ENCODE data around the gene FADS2.

DNA sequence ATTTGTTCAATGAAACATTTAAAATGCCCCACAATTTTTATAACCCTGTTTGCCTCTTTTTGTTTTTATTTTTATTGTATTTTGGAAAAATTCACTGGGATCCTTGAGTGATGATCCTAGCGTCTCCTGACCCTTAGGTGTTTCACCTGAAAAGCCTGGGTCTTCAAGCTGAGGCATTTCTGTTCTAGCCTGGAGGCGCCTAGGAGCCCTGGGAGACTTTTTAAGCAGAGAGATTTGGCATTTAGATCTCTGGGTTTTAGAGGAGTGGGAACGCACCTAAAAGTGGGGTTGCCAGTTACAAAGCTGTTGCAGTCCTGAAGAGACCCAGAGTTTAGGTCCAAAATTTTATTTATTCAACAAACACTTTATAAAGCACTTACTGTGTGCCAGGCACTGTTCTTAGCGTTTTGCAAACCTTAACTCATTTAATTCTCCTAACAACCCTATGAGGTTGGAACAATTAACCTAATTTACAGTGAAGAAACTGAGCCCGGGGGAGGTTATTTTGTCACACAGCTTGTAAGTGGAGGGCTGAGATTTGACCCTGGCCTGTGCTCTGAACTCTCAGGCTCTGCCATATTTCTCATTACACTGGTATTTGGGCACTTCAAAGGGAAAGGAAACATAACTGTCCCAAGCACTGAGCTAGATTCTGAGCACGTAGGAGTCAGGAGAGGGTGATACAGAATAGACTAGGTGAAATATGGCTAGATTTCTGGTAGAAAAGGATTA is 10.5 kb upstream of the FADS2 start:
- TF ChIP-seq, protein P1, sequence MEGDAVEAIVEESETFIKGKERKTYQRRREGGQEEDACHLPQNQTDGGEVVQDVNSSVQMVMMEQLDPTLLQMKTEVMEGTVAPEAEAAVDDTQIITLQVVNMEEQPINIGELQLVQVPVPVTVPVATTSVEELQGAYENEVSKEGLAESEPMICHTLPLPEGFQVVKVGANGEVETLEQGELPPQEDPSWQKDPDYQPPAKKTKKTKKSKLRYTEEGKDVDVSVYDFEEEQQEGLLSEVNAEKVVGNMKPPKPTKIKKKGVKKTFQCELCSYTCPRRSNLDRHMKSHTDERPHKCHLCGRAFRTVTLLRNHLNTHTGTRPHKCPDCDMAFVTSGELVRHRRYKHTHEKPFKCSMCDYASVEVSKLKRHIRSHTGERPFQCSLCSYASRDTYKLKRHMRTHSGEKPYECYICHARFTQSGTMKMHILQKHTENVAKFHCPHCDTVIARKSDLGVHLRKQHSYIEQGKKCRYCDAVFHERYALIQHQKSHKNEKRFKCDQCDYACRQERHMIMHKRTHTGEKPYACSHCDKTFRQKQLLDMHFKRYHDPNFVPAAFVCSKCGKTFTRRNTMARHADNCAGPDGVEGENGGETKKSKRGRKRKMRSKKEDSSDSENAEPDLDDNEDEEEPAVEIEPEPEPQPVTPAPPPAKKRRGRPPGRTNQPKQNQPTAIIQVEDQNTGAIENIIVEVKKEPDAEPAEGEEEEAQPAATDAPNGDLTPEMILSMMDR (IDR thresholded peaks at IDR 0.05): no peak
- TF ChIP-seq POLR2A (IDR thresholded peaks at IDR 0.05): no peak
